Mammary epithelial cell (primary cell): Measurements from ENCODE around the gene BMP8B.

Experiments
- EZH2 ChIP-seq: IDR thresholded peaks from 2 replicates; pipeline ENCODE4 v1.6.1; 2012; ENCODE audit warnings: low read length, inconsistent platforms, borderline replicate concordance
- TF ChIP-seq, protein P1 (sequence below), 2 donors: IDR thresholded peaks in 1 of 2; conservative IDR thresholded peaks in 1 of 2; 2 replicates each; pipeline ENCODE4 v1.5.1; 2011 to 2012; ENCODE audit warnings: inconsistent platforms in 2 of 2, low read length in 2 of 2, mild to moderate bottlenecking in 2 of 2, control low read depth in 1 of 2, low read depth in 1 of 2; ENCODE audit not compliant: insufficient read depth in 1 of 2; ENCODE audit errors: extremely low read depth in 1 of 2

GRCh38 chr1:39787468-39787867, 1.2 kb downstream of the BMP8B start:
- TF ChIP-seq, protein P1, sequence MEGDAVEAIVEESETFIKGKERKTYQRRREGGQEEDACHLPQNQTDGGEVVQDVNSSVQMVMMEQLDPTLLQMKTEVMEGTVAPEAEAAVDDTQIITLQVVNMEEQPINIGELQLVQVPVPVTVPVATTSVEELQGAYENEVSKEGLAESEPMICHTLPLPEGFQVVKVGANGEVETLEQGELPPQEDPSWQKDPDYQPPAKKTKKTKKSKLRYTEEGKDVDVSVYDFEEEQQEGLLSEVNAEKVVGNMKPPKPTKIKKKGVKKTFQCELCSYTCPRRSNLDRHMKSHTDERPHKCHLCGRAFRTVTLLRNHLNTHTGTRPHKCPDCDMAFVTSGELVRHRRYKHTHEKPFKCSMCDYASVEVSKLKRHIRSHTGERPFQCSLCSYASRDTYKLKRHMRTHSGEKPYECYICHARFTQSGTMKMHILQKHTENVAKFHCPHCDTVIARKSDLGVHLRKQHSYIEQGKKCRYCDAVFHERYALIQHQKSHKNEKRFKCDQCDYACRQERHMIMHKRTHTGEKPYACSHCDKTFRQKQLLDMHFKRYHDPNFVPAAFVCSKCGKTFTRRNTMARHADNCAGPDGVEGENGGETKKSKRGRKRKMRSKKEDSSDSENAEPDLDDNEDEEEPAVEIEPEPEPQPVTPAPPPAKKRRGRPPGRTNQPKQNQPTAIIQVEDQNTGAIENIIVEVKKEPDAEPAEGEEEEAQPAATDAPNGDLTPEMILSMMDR (conservative IDR thresholded peaks at IDR 0.05 in 1 of 2, IDR thresholded peaks at IDR 0.05 in 1 of 2; ENCODE audit: extremely low read depth in 1 of 2, insufficient read depth in 1 of 2, low read depth in 1 of 2, low read length in 2 of 2) = no peak
- no peak for TF ChIP-seq EZH2
